Measurements from ENCODE around the gene CRYGN. TPM values are rescaled to one million over a fixed set of nuclear protein-coding genes. Genes with fewer than 3 reads are reported as not detected.

The CRYGN gene
- total RNA-seq, 1 donor from 2014 or later, result not detected

DNA sequence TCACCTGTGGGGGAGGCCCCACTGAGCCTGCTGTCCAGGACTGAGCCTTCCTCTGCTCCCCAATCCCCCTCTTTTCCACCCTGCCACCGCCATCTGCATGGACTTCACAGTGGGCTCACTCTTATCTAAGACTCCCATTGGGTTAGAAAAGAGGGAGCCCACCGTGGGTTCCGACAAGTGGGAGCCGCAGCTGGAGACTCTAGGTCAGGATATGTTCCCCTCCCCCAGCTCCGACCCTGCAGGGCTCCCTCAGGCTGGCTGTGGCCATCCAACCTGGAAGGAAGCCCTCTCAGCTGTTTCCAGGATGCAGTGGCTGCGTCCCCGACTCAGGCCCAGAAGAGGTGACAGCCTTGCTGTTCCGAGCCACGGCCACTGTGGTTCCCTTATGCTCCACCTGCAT is 34.9 kb downstream of the CRYGN start:
- no peak for DNase-seq

DNA sequence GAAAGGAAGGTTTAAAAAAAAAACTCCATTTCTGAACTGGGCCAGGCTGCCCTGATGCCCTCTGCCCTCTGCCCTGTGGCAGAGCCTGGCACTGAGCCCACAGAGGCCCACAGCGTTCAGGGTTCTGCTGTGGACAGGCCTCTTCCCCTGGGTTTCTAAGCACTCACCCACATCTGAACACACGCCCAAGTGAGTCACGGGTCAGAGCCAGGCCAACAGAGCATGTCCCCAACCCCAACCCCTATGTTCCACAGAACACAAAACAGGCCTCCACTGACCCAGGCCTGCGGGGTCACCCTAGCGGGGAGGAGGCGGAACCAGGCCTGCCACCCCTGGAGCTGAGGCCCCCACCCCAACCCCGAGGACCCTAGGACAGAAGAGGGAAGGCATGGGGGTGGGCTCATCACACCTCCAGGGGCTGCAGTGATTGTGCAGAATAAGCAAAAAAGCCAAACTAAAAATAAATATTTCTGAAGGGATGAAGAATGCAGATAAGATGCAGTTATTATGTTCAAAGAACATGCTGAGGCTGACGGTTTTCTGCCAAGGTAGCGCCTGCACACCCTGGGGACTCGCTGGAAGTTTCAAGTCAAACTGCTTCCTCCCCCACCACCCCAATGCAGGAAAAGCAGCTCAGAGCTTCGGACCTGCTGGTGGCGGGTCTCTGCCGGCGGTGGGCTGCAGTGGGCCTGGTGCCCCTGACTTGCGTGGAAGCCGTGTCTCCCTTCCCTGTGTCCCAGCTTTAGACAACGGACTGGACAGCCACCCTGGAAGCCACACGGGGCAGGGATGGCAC is 35.5 kb downstream of the CRYGN start:
- no peak for DNase-seq

- no peak for DNase-seq
Measured at GRCh38 chr7:151403764-151404163, 36.2 kb downstream of the CRYGN start.

GRCh38 chr7:151402029-151402835 is 37.7 kb downstream of the CRYGN start:
- no peak for DNase-seq

DNA sequence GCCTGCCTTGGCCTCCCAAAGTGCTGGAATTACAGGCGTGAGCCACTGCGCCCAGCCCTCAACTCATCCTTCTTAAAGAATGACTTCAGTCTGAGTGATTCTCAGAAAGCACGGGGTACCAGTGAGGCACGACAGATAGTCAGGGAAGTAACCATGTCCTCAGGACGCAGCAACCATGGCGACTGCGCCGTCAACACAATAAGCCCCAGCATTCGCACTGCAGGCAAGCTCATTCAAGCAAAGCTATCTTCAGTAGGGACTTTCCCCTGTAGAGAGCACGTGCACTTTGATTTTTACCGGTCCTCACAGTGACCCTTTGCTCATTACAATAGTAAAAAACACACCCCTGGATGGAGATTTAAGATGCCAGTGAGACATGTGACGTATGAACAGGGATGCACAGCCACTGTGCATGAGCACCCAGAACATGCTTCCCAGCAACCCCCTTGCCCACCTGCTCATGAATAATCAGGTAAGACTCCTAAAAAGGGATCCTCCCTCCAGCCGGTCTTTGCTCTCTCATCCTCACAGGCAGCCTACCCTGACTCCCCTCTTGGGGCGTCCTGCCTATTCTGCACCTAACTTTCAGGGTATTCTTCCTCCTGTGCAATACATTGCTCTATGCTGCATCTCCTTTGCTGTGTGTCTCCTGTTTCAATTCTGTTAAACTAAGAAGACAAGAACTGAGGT is 39.2 kb downstream of the CRYGN start:
- no peak for DNase-seq

- DNase-seq, result no peak
Measured at GRCh38 chr7:151399906-151400305, 40.0 kb downstream of the CRYGN start.

DNA sequence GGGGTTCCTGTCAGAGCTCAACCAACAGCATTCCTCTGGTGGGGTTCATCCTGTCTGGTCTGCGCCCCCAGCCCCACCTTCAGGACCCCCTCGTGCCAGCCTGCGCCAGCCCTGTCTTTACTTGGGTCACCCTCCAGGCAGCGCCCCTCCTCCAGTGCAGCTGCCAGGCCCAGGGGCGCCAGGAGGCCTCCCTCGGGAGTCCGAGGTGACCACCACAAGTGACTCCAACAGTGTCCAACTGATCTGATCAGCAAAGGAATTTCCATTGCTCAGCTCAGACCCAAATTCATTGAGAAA is 40.7 kb downstream of the CRYGN start:
- DNase-seq, result no peak

DNA sequence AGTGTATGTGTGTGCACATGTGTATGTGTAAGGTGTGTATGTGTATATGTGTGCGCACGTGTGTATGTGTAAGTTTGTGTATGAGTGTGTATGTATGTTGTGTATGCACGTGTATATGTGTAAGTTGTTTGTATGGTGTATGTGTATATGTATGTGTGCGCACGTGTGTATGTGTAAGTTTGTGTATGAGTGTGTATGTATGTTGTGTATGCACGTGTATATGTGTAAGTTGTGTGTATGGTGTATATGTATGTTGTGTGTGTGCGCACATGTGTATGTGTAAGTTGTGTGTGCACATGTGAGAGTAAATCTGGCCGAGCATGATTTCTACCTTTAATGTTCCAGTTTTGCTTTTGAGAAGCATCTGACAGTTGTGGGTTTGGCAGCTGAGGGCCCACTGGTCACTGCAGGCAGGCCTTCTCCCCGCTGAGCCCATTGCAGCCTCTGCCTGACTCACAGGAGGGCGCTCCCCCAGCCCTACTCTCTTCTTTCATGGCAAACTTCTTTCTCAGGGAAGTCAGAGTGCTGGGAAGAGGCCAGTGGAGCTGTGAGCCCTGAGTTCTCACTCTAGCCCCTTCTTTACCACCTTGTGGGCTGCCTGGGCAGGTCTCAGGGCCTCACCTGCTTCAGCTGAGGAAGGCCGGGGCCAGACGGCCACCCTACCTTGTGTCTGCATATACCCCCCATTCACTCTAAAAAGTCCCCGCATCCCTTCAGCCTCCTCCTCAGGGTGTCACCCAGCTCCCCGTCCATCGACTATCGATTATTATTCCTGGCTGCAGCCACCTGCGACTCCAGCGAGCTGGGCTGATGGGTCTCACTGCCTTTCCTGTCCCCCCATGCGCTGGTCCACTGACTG is 41.3 kb downstream of the CRYGN start:
- DNase-seq, result no peak

- no peak for DNase-seq
Measured at GRCh38 chr7:151397026-151397425, 42.9 kb downstream of the CRYGN start.

- DNase-seq, result no peak
Measured at GRCh38 chr7:151396328-151396970, 43.5 kb downstream of the CRYGN start.

DNA sequence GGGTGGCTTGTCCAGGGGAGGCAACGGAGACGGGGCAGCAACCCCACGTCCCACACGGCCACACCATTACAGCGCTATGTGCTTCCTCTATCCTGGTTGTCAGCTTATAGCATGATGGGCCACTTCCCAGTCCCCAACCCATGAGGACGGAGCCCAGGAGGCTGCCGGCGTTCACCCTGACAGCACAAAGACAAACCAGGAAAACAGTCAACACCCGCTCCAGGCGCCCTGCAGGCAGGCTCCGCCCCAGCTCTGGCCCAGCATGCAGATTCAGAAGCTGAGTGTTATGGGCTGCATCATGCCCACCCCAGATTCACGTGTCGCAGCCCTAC is 44.9 kb downstream of the CRYGN start:
- DNase-seq, result no peak

- no peak for DNase-seq
Measured at GRCh38 chr7:151394076-151395035, 45.6 kb downstream of the CRYGN start.

DNA sequence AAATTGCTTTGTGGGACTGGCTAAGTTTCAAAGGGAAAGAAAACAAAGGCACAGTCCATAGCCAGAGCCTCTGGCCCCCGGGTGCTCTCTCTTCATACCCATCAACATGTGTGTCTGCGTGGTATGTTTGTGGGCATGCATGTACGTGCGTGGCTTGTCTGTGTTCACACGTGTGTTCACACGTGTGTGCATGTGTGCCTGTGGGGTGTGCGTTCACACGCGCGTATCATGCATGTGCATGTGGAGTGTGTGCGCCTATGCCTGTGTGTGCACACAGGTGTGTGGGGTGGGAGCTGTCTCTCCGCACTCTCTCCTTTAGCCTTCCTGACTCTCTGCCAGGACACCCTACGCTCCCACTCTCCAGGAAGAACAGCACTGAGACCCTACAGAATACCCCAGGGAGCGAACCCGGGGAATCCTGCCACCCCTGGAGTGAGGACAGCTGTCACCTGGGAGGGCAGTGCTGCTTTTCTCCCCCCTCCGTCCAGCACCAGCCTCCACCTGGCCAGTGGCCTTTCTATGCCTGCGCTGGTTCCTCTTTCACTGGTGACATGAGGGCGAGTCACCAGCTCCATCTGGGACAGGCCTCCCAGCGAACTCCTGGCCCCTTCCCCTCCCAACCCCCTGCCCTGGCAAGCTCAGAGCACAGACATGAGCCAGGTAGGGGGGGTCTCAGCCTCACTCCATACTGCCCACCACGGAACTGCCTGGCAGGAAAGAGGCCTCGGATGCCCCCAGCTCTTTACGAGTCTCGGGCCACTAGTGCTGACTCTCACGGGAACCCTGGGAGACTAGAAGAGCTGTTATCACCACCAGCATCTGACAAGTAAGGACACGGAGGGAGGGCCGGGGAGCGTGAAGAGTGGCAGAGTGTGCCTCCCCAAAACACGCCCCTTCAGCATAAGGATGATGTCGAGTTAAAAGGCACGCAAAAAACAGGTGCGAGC is 46.6 kb downstream of the CRYGN start:
- DNase-seq, result no peak

- DNase-seq, result no peak
Measured at GRCh38 chr7:151392426-151392825, 47.5 kb downstream of the CRYGN start.

- no peak for DNase-seq
Measured at GRCh38 chr7:151392002-151392401, 47.9 kb downstream of the CRYGN start.

- DNase-seq, result no peak
Measured at GRCh38 chr7:151391358-151391730, 48.6 kb downstream of the CRYGN start.

DNA sequence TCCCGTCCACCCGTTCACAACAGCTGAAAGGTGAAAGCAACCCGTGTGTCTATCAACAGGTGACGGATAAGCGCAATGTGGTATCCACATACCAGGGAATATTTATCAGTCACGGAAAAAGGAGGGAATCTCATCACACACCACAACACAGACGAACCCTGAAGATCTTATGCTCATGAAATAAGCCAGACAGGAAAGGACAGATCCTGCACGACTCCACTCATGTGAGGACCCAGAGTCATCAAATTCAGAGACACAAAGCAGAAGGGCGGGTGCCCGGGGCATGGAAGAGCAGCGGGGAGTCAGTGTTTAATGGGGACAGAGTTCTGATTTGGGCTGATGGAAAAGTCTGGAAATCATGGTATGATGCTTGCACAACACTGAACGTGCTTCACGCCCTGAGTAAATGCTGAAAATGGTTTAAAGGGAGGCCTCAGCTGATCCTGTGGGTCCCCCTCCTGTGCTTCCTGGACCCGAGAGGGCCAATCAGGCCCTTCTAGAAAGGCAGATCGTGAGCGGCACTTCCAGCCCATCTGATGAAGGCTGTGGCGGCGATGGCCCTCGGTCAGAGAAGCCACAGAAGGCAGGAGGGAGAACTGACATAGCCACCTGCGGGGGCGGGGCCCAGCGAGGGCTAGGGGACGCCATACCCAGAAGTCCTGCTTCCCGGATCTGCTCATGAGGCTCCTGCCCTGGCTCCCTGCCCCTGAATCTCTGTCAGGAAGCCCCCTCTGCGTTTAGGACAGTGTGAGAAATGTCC is 49.2 kb downstream of the CRYGN start:
- DNase-seq, result no peak

GRCh38 chr7:151389768-151390597 is 50.0 kb downstream of the CRYGN start:
- DNase-seq, result no peak
